K562 (cell line): ENCODE measurements around the gene TLR8. TPM values are rescaled to one million over a fixed set of nuclear protein-coding genes. Genes with fewer than 3 reads are reported as not detected.

Experiments
- CEBPB ChIP-seq: fragments of 450-650 bp; IDR thresholded peaks from 2 replicates; pipeline ENCODE4 v1.6.1; 2016; ENCODE audit warnings: missing genetic modification characterization, missing compliant biosample characterization
- FOXJ3 ChIP-seq: sonication (generic); formaldehyde crosslinking; IDR thresholded peaks from 2 replicates; pipeline ENCODE4 v1.4.0; 2020; ENCODE audit warnings: mild to moderate bottlenecking, missing genetic modification reagents
- IRF1 ChIP-seq: sonication (generic); formaldehyde crosslinking; IDR thresholded peaks from 2 replicates; pipeline ENCODE4 v1.8.0; 2022; ENCODE audit warnings: missing genetic modification reagents, mild to moderate bottlenecking, borderline replicate concordance
- JUN ChIP-seq, 2 experiments: sonication (generic) in 1 of 2; formaldehyde crosslinking in 1 of 2; IDR thresholded peaks; 2 replicates each; pipeline versions ENCODE4 v1.6.1 to v1.8.0; 2012 to 2022; ENCODE audit warnings: borderline replicate concordance in 2 of 2, mild to moderate bottlenecking in 2 of 2, improper control_type of control experiment in 1 of 2, low read depth in 1 of 2, low read length in 1 of 2, missing genetic modification reagents in 1 of 2
- NBN ChIP-seq: fragments of 450-650 bp; IDR thresholded peaks from 2 replicates; pipeline ENCODE4 v1.6.1; 2016; ENCODE audit warnings: low read depth, mild to moderate bottlenecking
- NONO ChIP-seq, 2 experiments: fragments of 200-400 bp in 1 of 2; fragments of 450-650 bp in 1 of 2; formaldehyde crosslinking in 1 of 2; IDR thresholded peaks; 2 replicates each; pipeline ENCODE4 v1.6.1; 2017; ENCODE audit warnings: low read depth in 2 of 2, mild to moderate bottlenecking in 2 of 2, moderate library complexity in 2 of 2, low read length in 1 of 2
- POU5F1 ChIP-seq: fragments of 150-350 bp; IDR thresholded peaks from 2 replicates; pipeline ENCODE4 v1.6.1; 2014; ENCODE audit warnings: borderline replicate concordance, low read length, low read depth, mild to moderate bottlenecking; ENCODE audit not compliant: partially characterized antibody
- PURB ChIP-seq: sonication (generic); formaldehyde crosslinking; IDR thresholded peaks from 2 replicates; pipeline ENCODE4 v1.9.0; 2021; ENCODE audit warnings: low read depth, mild to moderate bottlenecking, missing genetic modification reagents
- SMAD4 ChIP-seq: fragments of 250-450 bp; sonication (Bioruptor Pico); conservative IDR thresholded peaks from 2 replicates; pipeline ENCODE4 v1.8.0; 2021; ENCODE audit warnings: inconsistent platforms, mild to moderate bottlenecking, moderate library complexity
- SRF ChIP-seq, 2 experiments: fragments of 250-450, 450-650 bp in 1 of 2; sonication (Bioruptor Pico) in 1 of 2; sonication (generic) in 1 of 2; formaldehyde crosslinking; IDR thresholded peaks; 2 replicates each; pipeline versions ENCODE4 v1.5.0 to v1.5.1; 2020 to 2022; ENCODE audit warnings: mild to moderate bottlenecking in 1 of 2, missing genetic modification reagents in 1 of 2
- TOE1 ChIP-seq, 2 experiments: fragments of 450-650 bp in 1 of 2; sonication (generic) in 1 of 2; formaldehyde crosslinking in 1 of 2; IDR thresholded peaks; 2 replicates each; pipeline versions ENCODE4 v1.7.1 to v1.8.0; 2016 to 2022; ENCODE audit warnings: borderline replicate concordance in 2 of 2, mild to moderate bottlenecking in 2 of 2, antibody characterized with exemption in 1 of 2, inconsistent platforms in 1 of 2, low read depth in 1 of 2, missing genetic modification reagents in 1 of 2, moderate library complexity in 1 of 2
- YBX1 ChIP-seq: fragments of 450-650 bp; IDR thresholded peaks from 2 replicates; pipeline ENCODE4 v1.7.1; 2016; ENCODE audit warnings: mild to moderate bottlenecking
- ZBTB40 ChIP-seq, 2 experiments: fragments of 450-650 bp in 1 of 2; sonication (generic) in 1 of 2; formaldehyde crosslinking in 1 of 2; IDR thresholded peaks; 2 replicates each; pipeline versions ENCODE4 v1.7.1 to v1.9.0; 2016 to 2022; ENCODE audit warnings: inconsistent platforms in 1 of 2, mild to moderate bottlenecking in 1 of 2, missing genetic modification reagents in 1 of 2
- ZBTB8A ChIP-seq: fragments of 450-650 bp; IDR thresholded peaks from 2 replicates; pipeline ENCODE4 v1.6.1; 2018; ENCODE audit warnings: mild to moderate bottlenecking, moderate library complexity; ENCODE audit not compliant: partially characterized antibody
- ZNF3 ChIP-seq: fragments of 250-450 bp; sonication (Bioruptor Pico); IDR thresholded peaks from 2 replicates; pipeline ENCODE4 v1.5.0; 2021; ENCODE audit warnings: mild to moderate bottlenecking, moderate library complexity
- ZNF644 ChIP-seq: fragments of 200-800 bp; sonication (Bioruptor generic); IDR thresholded peaks from 2 replicates; pipeline ENCODE4 v1.6.1; 2016; ENCODE audit warnings: low read depth, missing genetic modification characterization, missing compliant biosample characterization
- polyA plus RNA-seq, 8 experiments: library from polyadenylated mRNA; depleted of rRNA in 4 of 8; stranded (reverse) in 5 of 8; unstranded in 3 of 8; fragments of >200 nt; fragmentation: Nextera tagmentation in 2 of 8; fragmentation: Illumina TruSeq in 1 of 8; extraction: Ambion mirVana in 2 of 8; extraction: Trizol in 1 of 8; gene quantifications; 2 replicates each; pipeline versions ENCODE4 v1.2.1 to v1.2.3, GENCODE V29; 2011 to 2014; ENCODE audit warnings: inconsistent platforms in 1 of 8, missing spikeins in 1 of 8
- total RNA-seq, 7 experiments: library from RNA; depleted of rRNA in 6 of 7; stranded (reverse); fragments of >200 nt in 6 of 7; fragmentation: Illumina TruSeq in 2 of 7; extraction: Trizol in 2 of 7; gene quantifications; 2 replicates each; pipeline versions ENCODE4 v1.2.1 to v1.2.3, GENCODE V29; 2011 to 2021; ENCODE audit warnings: low replicate concordance in 1 of 7

TLR8 gene
- total and polyA plus RNA-seq, 9 of the 15 experiments (the other 6 are each of a cell fraction or from before 2014, with no cell fraction given): not detected

GRCh38 chrX:12956704-12957534 is 50.5 kb downstream of the TLR8 start (continued):
- TF ChIP-seq ZBTB40 (IDR thresholded peaks at IDR 0.05) (no peak), ZBTB40 (CRISPR knock-in tag; IDR thresholded peaks at IDR 0.05) (no peak), NBN (no peak), SMAD4 (CRISPR knock-in tag) (no peak), IRF1 (CRISPR knock-in tag) (no peak), JUN (IDR thresholded peaks at IDR 0.05; ENCODE audit: borderline replicate concordance, low read depth, low read length) (no peak), JUN (CRISPR knock-in tag; IDR thresholded peaks at IDR 0.05; ENCODE audit: borderline replicate concordance) (no peak), NONO (IDR thresholded peaks at IDR 0.05; ENCODE audit: low read depth in 2 of 2, low read length in 1 of 2) (no peak), SRF (CRISPR knock-in tag; IDR thresholded peaks at IDR 0.05) (no peak), FOXJ3 (CRISPR knock-in tag) (no peak), ZNF3 (CRISPR knock-in tag) (no peak), TOE1 (IDR thresholded peaks at IDR 0.05; ENCODE audit: borderline replicate concordance) (peak; percentile 59; the same call in 1 of the 2 replicates), TOE1 (CRISPR knock-in tag; IDR thresholded peaks at IDR 0.05; ENCODE audit: borderline replicate concordance, low read depth) (no peak), ZNF644 (tag) (peak; percentile 22; the same call in 1 of the 2 replicates), CEBPB (no peak), POU5F1 (no peak), PURB (no peak), ZBTB8A (no peak), YBX1 (no peak)
